AG20443 (cell line): Measurements from ENCODE around the gene ARID1B.
A peak's percentile ranks its signal among the peaks of the same experiment; 100 is the strongest.

Experiments
- DNase-seq: peaks from one replicate; pipeline ENCODE4 v3.0.0; 2012; ENCODE audit warnings: low spot score, mixed read lengths

ARID1B gene

GRCh38 chr6:157077251-157077650 lies 300.1 kb downstream of the ARID1B start:
- DNase-seq = no peak

DNA sequence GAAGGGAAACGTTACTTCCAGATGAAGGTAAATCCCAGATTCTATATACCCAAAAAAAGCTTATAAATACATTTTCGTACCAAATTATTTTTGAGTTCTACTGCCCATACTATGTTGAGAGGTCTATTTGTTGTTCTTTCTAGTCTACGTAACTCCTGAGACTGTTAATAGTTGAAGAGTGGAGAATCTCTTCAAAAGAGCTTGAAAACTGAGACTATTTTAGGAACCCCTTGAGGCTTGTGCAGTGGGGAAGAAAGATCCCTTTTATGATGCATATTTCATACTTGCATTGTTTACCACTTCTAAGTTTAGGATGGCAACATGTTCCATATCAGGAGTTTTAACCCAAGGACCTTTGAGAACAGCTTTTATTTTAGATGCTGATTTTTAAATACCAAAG lies 301.1 kb downstream of the ARID1B start:
- no peak for DNase-seq

- DNase-seq = no peak
Observed at GRCh38 chr6:157079277-157079676, 302.1 kb downstream of the ARID1B start.

GRCh38 chr6:157079771-157080170 lies 302.6 kb downstream of the ARID1B start:
- no peak for DNase-seq

DNA sequence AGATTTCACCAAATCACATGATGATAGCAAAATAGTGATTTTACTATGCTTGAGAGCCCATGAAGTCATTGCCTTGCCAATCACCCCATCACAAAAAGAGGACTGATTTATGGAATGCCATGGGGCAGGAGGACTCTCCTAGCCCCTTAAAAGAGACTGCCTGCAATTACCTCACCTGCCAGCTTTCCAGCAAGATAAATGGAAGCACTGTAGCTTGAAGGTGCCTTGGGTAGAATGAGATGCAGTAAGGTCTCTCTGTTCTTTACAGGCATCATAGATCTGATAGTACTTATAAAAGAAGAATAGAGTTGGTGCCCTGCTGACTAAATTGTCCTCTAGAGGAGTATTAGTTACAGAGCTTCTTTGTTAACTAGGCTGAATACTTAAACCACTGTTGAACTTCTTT lies 303.8 kb downstream of the ARID1B start:
- DNase-seq = no peak

- DNase-seq = no peak
Observed at GRCh38 chr6:157083343-157083742, 306.2 kb downstream of the ARID1B start.

- DNase-seq = no peak
Observed at GRCh38 chr6:157086632-157087031, 309.5 kb downstream of the ARID1B start.

GRCh38 chr6:157087974-157088373 lies 310.8 kb downstream of the ARID1B start:
- no peak for DNase-seq

DNA sequence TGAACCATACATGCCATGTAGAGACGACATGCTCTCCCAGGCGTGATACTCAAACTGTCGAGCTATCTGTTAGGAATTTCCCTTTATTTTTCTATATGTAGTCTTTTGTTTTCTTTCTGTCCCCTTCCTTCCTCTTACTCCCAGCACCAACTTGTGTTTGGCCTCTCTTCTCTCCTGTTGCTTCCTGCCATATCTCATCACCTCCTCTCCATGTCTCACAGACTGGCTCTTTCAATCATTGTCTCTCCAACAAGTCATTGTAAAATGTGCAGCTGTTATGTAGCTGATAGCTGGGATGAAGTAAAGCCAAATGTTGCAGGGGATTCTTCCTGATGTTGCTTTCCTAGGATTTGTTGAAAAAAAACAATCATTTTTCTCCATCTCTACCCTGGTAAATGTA lies 311.7 kb downstream of the ARID1B start:
- no peak for DNase-seq

DNA sequence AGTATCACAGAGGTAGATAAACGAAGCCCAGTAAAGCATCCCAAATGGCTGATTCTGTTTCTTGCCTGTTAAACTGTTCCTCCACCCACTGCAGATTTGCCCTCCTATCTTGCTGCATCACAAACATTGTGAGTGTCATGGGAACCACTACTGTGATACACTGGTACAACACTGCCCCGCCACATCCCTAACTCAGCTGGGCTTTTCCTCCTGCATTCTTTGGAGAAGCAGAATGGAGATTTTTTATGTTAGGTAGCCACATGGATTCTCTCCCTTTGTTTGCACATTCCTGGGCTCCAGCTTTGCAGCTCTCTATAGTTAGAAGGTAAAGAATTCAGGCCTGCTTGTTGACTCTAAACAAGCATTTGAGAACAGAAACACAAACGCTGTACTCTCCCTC lies 312.1 kb downstream of the ARID1B start:
- DNase-seq = peak; percentile 71

GRCh38 chr6:157089851-157090250 lies 312.7 kb downstream of the ARID1B start:
- no peak for DNase-seq

- DNase-seq = no peak
Observed at GRCh38 chr6:157090736-157091135, 313.6 kb downstream of the ARID1B start.

DNA sequence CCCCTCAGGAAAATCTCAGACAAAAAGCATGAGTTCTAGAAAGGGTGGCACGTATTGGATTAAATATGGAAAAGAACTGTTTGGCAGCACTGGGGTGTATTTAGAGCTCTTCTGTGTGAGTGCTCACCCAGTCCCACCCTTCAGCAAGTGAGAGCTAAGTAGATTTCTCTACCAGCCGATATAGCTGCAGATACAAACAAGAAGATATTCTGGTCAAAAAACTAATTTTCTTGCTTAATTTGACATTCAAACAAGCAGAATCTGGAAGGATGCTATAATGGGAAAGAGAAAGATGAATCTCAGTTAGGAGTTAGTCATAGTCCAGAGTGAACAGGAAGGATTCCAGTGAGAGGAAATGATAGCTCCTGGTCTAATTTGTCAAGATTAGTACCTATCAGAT lies 314.1 kb downstream of the ARID1B start:
- DNase-seq = no peak

GRCh38 chr6:157091856-157092460 lies 314.8 kb downstream of the ARID1B start:
- no peak for DNase-seq

DNA sequence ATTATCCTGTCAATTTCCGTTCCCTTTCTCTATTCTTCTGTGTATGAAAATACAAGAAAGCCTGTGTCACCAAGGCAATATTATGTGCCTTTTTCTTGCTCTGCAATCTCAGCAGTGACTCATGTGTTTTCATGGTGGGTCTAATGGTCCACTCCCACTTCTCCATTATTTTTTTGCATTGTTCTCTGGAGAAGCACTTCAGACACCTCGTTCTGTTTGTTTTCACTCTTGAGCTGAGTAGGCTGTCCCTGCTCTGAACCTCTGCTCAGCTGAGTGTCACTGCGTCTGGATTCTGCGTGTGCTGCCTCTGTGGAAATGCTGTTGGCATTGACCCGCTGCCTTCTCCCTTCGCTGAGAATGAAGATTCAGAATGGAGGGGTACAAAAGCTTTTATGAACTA lies 315.6 kb downstream of the ARID1B start:
- DNase-seq = no peak

GRCh38 chr6:157093536-157093935 lies 316.4 kb downstream of the ARID1B start:
- DNase-seq = no peak

- DNase-seq = no peak
Observed at GRCh38 chr6:157094038-157094437, 316.9 kb downstream of the ARID1B start.

DNA sequence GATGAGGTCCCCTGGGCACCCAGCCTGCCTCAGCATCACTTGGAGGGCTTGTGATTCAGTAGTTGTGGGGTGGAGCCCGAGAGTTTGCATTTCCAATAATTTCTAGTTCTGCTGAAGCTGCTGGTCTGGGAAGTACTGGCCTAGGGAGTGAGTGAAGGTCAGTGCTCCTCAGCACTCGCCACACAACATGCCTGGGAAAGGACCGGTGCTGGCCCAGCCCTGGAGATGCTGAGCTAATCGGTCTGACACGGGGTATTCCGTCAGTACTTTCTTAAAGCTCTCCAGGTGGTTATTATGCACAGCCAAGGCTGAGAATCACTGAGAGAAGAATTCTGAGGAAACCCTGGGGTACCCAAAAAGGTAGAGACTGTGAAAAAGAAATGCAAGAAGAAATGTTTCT lies 317.9 kb downstream of the ARID1B start:
- no peak for DNase-seq

GRCh38 chr6:157095569-157095968 lies 318.4 kb downstream of the ARID1B start:
- DNase-seq = no peak

DNA sequence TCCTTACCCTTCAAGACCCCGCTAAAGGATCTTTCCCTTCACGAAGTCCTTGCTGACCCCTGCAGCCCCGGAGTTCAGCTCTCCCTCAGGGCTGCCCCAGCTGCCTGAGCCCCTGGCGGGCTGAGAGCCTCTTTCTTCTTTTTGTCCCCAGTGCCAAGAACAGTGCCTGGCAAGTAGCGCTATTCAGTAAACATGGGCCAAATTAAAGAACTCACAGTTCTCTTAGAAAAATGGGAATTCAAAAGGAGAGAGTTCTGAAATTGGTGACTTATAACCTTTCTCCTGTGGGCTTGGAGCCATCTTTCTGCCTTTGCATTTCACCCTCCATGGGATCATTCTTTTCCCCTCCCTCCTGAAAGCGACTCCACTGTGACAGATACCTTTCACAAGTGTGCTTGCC lies 318.9 kb downstream of the ARID1B start:
- no peak for DNase-seq

DNA sequence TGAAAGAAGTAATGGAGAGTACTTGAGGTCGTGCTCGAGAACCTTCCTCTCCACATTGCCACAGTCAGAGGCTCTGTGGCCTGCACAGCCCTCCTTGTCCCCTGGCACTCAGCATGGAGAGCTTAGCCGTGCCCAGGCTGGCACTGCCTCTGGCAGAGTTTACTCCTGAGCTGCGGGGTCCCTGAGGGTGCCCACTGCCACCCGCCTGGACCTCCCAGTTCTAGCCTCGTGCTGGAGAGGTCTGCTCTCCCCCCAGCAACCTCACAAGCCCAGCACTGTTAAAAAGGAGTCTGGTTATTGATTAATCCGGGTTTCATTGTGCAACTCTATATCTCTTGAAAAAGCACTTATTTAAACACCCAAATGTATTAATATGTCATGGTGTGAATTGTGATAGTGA lies 319.3 kb downstream of the ARID1B start:
- no peak for DNase-seq

DNA sequence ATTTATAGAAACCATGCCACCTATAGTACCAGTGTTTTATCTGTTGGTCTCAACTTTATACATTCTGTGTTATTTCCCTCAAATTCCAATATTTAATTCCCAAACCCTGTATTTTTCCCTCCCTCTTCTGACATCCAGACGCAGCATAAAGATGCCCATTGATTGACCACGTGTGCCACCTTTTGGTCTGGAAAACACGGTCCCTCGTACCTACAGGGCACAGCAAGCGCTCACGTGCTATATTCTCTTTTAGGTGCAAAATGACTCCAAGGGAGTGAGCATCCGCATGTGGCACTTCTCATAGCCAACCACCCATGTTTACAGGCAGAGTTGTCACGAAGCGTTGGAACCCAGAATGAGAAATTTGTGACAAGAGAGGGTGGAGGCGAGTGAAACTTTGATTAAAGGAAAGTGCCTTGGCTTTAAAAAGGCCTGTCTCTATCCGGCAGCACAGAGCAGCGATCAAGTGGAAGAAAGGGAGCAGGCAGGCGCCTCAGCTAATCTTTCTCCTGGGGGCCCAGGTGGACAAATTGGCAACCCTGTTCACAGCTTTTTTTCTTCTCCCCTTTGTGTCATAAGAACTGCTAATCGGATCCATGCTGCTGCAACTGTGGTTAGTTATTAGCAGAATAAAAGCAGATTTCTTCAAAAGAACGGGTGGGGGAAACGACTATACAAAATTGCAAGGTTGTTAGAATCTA lies 320.2 kb downstream of the ARID1B start:
- no peak for DNase-seq

DNA sequence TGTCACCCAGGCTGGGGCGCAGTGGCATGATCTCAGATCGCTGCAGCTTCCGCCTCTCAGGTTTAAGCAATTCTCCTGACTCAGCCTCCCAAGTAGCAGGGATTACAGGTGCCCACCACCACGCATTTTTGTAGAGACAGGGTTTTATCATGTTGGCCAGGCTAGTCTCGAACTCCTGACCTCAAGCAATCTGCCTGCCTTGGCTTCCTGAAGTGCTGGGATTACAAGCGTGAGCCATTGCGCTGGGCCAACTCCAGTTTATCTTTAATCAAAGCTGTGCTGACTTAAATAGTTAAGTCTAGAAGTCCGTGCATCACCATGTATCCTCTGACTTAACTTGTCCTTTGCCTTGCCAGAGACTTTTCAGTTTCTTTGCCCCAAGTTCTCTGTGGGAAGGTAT lies 321.8 kb downstream of the ARID1B start:
- DNase-seq = no peak
